Measurements from ENCODE around the gene TRIM33.

TRIM33 gene

DNA sequence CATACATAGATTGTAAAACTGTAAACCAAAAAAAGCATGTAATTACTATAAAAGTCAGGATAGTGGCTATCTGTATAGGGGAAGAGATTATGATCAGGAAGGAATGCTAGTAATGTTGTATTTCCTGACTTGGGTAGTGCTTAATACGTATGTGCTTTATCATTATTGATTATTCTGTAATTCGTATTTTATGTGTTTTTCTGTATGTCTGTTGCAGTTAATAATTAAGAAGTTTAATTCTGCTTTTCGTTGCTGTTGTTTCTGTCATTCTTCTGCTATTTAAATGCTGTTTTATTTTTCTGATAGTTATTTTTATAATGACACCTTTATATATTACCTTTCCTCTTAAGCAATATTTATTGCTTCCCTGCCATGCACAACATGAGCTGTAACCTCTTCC lies 29.3 kb upstream of the TRIM33 start:
- H3K9me2 ChIP-seq (ENCODE audit: low read depth, low read length), result no peaks in the 10 kb centered on the region
- no peak overlapping the region for H3K4me3 ChIP-seq (ENCODE audit: low read depth, low read length, poor library complexity, severe bottlenecking)
- no peaks in the 10 kb centered on the region for H3K4me1 ChIP-seq (ENCODE audit: insufficient read depth, low read length, severe bottlenecking)
- no peaks in the 10 kb centered on the region for H3K9me3 ChIP-seq (ENCODE audit: low read length)
- no peaks in the 10 kb centered on the region for H3K79me2 ChIP-seq (ENCODE audit: insufficient read depth, low read length)
- H3K36me3 ChIP-seq (ENCODE audit: insufficient read depth, low read length), result no peaks in the 10 kb centered on the region
- no peaks in the 10 kb centered on the region for H4K20me1 ChIP-seq (ENCODE audit: insufficient read depth, low read length)
- no peak overlapping the region for H2AFZ ChIP-seq (ENCODE audit: low read length)
- no peak overlapping the region for H3K9ac ChIP-seq (ENCODE audit: low read length)
- H3K27ac ChIP-seq (ENCODE audit: low read depth, low read length, poor library complexity, severe bottlenecking), result no peak overlapping the region
- no peak for TF ChIP-seq EZH2 (IDR thresholded peaks at IDR 0.05; ENCODE audit: borderline replicate concordance, low read length)
- no peaks in the 10 kb centered on the region for H3F3A ChIP-seq (ENCODE audit: insufficient read depth, low read length)
- no peaks in the 10 kb centered on the region for H3K27me3 ChIP-seq (ENCODE audit: insufficient read depth, low read length)
- H3K4me2 ChIP-seq (ENCODE audit: low read length), result no peak overlapping the region

DNA sequence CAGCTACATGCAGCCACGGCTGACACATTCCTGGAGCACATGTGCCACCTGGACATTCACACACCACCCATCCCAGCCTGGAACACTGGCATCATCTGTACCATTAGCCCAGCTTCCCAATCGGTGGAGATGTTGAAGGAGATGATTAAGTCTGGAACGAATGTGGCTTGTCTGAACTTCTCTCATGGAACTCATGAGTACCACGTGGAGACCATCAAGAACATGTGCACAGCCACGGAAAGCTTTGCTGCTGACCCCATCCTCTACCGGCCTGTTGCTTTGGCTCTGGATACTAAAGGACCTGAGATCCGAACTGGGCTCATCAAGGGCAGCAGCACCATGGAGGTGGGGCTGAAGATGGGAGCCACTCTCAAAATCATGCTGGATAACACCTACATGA lies 25.0 kb upstream of the TRIM33 start:
- no peaks in the 10 kb centered on the region for H3K36me3 ChIP-seq (ENCODE audit: insufficient read depth, low read length)
- no peak overlapping the region for H2AFZ ChIP-seq (ENCODE audit: low read length)
- TF ChIP-seq EZH2 (IDR thresholded peaks at IDR 0.05; ENCODE audit: borderline replicate concordance, low read length), result no peak
- TF ChIP-seq, protein P1, sequence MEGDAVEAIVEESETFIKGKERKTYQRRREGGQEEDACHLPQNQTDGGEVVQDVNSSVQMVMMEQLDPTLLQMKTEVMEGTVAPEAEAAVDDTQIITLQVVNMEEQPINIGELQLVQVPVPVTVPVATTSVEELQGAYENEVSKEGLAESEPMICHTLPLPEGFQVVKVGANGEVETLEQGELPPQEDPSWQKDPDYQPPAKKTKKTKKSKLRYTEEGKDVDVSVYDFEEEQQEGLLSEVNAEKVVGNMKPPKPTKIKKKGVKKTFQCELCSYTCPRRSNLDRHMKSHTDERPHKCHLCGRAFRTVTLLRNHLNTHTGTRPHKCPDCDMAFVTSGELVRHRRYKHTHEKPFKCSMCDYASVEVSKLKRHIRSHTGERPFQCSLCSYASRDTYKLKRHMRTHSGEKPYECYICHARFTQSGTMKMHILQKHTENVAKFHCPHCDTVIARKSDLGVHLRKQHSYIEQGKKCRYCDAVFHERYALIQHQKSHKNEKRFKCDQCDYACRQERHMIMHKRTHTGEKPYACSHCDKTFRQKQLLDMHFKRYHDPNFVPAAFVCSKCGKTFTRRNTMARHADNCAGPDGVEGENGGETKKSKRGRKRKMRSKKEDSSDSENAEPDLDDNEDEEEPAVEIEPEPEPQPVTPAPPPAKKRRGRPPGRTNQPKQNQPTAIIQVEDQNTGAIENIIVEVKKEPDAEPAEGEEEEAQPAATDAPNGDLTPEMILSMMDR (IDR thresholded peaks at IDR 0.05; ENCODE audit: low read length), result no peak
- no peaks in the 10 kb centered on the region for H3K4me1 ChIP-seq (ENCODE audit: insufficient read depth, low read length, severe bottlenecking)
- no peaks in the 10 kb centered on the region for H4K20me1 ChIP-seq (ENCODE audit: insufficient read depth, low read length)
- H3K9ac ChIP-seq (ENCODE audit: low read length), result no peak overlapping the region
- no peaks in the 10 kb centered on the region for H3K27me3 ChIP-seq (ENCODE audit: insufficient read depth, low read length)
- H3K79me2 ChIP-seq (ENCODE audit: insufficient read depth, low read length), result no peaks in the 10 kb centered on the region
- H3K4me2 ChIP-seq (ENCODE audit: low read length), result no peak overlapping the region
- no peak overlapping the region for H3K27ac ChIP-seq (ENCODE audit: low read depth, low read length, poor library complexity, severe bottlenecking)
- no peaks in the 10 kb centered on the region for H3F3A ChIP-seq (ENCODE audit: insufficient read depth, low read length)
- no peak overlapping the region for H3K4me3 ChIP-seq (ENCODE audit: low read depth, low read length, poor library complexity, severe bottlenecking)
- no peaks in the 10 kb centered on the region for H3K9me3 ChIP-seq (ENCODE audit: low read length)
- H3K9me2 ChIP-seq (ENCODE audit: low read depth, low read length), result no peaks in the 10 kb centered on the region

DNA sequence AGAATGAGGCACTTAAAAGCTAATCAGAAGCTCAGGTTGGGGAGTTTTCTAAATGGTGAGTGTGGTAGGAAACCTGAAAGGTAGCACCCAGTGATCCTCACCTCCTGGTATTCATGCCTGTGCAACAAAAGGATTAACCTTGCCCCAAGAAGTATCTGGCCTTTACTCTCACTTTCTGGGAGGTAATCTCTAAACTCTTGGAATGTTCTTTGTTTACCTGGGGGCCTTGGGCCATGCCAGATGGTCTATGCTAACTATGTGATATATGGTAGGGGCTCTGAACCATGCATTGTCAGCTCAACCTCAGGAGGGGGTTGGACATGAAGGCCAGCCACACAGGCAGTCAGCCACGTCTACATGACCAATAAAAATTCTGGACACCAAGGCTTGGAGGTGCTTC lies 24.4 kb upstream of the TRIM33 start:
- H3K9ac ChIP-seq (ENCODE audit: low read length), result no peak overlapping the region
- no peak overlapping the region for H3K4me2 ChIP-seq (ENCODE audit: low read length)
- H4K20me1 ChIP-seq (ENCODE audit: insufficient read depth, low read length), result no peaks in the 10 kb centered on the region
- H3K9me2 ChIP-seq (ENCODE audit: low read depth, low read length), result no peaks in the 10 kb centered on the region
- H3K79me2 ChIP-seq (ENCODE audit: insufficient read depth, low read length), result no peaks in the 10 kb centered on the region
- H3K36me3 ChIP-seq (ENCODE audit: insufficient read depth, low read length), result no peaks in the 10 kb centered on the region
- no peak overlapping the region for H2AFZ ChIP-seq (ENCODE audit: low read length)
- H3K9me3 ChIP-seq (ENCODE audit: low read length), result no peaks in the 10 kb centered on the region
- no peaks in the 10 kb centered on the region for H3K4me1 ChIP-seq (ENCODE audit: insufficient read depth, low read length, severe bottlenecking)
- no peaks in the 10 kb centered on the region for H3K27me3 ChIP-seq (ENCODE audit: insufficient read depth, low read length)
- no peaks in the 10 kb centered on the region for H3F3A ChIP-seq (ENCODE audit: insufficient read depth, low read length)
- no peak for TF ChIP-seq EZH2 (IDR thresholded peaks at IDR 0.05; ENCODE audit: borderline replicate concordance, low read length)
- TF ChIP-seq, protein P1 (IDR thresholded peaks at IDR 0.05; ENCODE audit: low read length), result no peak
- H3K4me3 ChIP-seq (ENCODE audit: low read depth, low read length, poor library complexity, severe bottlenecking), result no peak overlapping the region
- H3K27ac ChIP-seq (ENCODE audit: low read depth, low read length, poor library complexity, severe bottlenecking), result no peak overlapping the region

DNA sequence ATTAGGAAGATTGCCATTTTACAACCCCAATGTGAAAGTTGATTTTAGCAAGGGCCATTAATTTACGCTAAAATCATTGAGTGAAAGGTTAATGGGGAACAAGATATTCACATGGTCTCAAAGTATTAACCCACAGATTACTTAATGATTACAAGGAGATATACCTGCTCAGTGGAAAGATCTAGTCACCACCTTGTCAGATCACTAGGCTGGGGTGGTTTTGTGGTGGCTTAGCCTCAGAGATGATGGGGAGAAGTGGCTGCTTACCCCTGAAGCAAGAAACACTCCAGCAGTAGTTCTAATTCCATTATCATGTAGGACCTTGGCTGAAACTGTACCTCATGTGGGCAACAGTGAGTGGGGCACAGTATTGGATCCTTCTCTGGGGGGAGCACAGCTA lies 20.1 kb upstream of the TRIM33 start:
- H3K36me3 ChIP-seq (ENCODE audit: insufficient read depth, low read length), result no peaks in the 10 kb centered on the region
- H3F3A ChIP-seq (ENCODE audit: insufficient read depth, low read length), result no peaks in the 10 kb centered on the region
- H2AFZ ChIP-seq (ENCODE audit: low read length), result no peak overlapping the region
- H3K9me3 ChIP-seq (ENCODE audit: low read length), result no peaks in the 10 kb centered on the region
- no peaks in the 10 kb centered on the region for H3K9me2 ChIP-seq (ENCODE audit: low read depth, low read length)
- H3K27ac ChIP-seq (ENCODE audit: low read depth, low read length, poor library complexity, severe bottlenecking), result no peak overlapping the region
- TF ChIP-seq, protein P1 (IDR thresholded peaks at IDR 0.05; ENCODE audit: low read length), result no peak
- no peak for TF ChIP-seq EZH2 (IDR thresholded peaks at IDR 0.05; ENCODE audit: borderline replicate concordance, low read length)
- no peak overlapping the region for H3K9ac ChIP-seq (ENCODE audit: low read length)
- H3K27me3 ChIP-seq (ENCODE audit: insufficient read depth, low read length), result no peaks in the 10 kb centered on the region
- no peak overlapping the region for H3K4me3 ChIP-seq (ENCODE audit: low read depth, low read length, poor library complexity, severe bottlenecking)
- no peak overlapping the region for H3K4me2 ChIP-seq (ENCODE audit: low read length)
- no peaks in the 10 kb centered on the region for H3K79me2 ChIP-seq (ENCODE audit: insufficient read depth, low read length)
- H4K20me1 ChIP-seq (ENCODE audit: insufficient read depth, low read length), result no peaks in the 10 kb centered on the region
- H3K4me1 ChIP-seq (ENCODE audit: insufficient read depth, low read length, severe bottlenecking), result no peaks in the 10 kb centered on the region
